T-helper 9 cell (primary cell): ENCODE results near the gene BUD13.
"Not testable (repeated sequence)": the region's sequence is repeated elsewhere in the genome, so short reads cannot be mapped to it uniquely, and the experiment has no call there.

Source experiments
- DNase-seq: peaks from one replicate; pipeline ENCODE4 v3.0.0-alpha.2; 2020

Gene BUD13

DNA sequence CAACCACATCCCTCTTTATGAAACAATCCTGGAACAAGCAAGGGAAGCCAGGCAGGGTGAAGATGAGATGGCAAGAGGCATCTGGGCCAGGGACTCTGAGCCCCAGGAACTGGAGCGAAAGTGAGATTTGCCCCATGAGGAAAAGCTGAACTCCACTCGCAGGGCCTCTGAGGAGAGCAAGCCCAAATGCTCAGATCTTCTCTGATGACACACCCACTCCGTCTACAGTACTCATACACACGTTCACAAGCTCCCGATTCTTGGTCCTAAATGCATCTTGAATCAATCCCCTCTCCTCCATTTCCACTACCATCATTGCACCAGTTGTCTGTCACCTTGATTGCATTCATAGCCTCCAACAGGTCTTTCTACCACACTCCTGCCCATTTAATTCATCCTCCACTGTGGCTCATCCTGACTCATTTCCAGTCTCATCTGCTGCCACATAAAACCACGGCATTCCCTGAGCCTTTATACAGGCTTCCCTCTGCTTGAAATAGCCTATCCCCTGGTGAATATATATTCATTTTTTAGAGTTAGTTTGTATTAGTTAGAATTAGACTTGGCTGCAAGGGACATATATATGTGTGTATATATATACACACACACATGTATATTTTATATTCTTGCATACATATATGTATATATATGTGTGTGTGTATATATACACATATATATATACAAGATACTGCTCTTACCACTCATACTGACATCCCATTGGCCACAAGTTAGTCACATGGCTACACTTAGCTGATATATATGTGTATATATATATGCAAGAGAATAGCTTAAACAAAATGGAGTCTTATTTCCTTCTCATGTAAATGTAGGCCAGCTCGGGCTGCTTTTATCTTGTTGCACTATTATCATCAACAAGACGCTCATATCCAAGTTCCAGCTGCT, 20.3 kb upstream of the BUD13 start:
- no peak for DNase-seq

DNA sequence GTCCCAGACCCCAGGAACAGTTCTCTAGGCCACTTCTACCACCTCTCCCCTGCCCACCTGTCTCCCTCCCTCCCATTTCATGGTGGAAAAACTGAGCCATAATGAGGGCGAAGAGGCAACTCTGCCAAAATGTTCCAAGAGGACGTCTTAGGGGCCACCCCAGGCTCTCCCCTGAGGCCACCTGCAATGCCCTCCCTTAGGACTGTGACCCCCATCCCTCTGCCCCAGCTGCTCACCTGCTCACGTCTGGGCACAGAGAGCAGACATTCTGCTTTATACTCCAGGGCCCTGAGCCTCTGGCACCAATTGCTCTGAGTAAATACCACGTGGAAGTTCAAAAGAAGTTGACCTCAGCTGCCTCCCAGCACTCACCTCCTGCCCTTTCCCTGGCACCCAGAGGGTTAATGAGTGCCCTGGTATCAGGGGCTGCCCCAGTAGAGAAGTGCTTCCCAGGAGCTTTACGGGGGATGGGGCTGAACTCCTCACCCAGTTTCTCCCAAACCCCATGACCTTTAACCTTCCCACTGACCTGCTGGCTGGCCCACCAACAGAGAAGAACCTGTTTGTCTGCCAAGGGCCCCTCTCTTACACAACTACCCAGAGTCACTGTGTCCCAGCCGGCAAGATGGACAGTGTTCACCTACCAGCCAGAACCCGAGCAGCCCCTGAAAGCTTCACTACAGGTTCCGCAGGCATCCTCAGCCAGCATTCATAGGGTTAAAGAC, 19.5 kb upstream of the BUD13 start:
- DNase-seq, result no peak

DNA sequence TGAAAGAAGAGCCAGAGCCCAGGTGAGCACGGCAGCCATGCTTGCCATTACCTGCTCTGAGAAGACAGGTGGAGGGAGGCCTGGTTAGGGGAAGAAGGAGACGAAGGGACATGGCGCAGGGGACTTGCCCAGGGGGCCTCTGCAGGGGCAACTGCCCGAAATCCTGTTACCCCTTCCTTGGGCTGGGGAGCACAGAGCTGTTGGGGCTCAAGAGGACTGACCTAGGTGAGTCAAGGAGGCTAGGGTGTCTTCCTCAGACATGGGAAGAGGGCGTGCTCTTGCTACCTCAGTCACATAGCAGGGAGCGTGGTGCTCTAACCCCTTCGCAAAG, 19.0 kb upstream of the BUD13 start, which contains the start of gene APOA5:
APOA5 (minus strand) TSS at position 67 of the 331 bp plus-strand sequence; CDS start at position 48, 19 bp downstream.
- no peak for DNase-seq

- DNase-seq, result peak; percentile 81
Measured at GRCh38 chr11:116791002-116791812, 18.4 kb upstream of the BUD13 start.

DNA sequence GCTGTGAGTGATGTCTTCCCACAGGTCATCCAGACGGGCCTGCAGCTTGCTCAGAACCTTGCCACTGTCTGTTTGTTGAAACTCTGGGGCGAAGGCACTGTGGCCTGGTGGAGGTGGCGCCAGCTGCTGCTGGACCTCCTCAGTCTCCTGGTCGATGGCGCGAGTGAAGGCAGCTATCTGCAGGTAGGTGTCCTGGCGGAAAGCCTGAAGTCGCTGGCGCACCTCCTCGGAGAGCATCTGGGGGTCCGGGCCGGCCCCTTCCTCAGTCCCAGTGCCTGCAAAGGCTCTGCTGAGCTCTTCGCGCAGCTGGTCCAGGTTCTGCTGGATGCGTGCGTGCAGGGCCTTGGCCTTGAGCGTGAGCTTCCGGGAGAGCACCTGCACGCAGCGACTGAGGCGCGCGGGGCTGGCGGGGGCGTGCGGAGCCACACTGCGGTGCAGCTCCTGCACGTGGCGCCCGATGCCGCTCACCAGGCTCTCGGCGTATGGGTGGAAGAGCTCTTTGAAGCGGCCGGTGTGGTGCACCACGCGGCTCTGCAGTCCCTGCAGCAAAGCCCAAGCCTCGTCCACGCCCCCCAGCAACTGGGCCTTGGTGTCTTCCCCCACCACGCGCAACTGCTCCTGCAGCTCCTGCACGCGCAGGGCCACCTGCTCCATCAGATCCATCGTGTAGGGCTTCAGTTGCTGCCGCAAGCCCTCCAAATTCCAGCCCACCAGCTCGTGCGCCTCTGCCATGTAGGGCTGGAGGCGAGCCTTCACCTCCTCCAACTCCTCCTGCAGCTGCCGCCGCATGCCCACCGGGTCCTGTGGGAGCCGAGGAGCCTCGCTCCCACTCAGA, 17.6 kb upstream of the BUD13 start:
- no peak for DNase-seq

DNA sequence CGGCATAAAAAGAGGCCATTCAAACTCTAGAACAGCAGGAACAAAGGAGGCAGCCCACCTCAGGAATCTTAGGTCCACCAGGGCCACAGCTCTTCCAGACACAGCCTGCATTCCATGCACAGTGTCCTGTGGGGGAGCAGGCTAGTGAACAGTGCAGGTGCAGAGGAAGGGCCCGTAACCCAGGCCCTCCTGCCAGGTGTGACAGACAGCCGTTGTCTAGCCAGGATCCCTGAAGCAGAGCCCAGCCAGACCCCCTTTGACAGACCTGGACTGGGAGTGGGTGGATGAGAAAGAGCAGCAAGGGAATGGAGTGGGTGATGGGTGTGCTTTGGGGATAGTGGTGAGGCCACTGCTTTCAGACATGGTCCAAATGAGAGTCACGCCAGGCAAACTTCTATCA, 16.2 kb upstream of the BUD13 start:
- DNase-seq, result no peak

GRCh38 chr11:116788534-116788933, 15.7 kb upstream of the BUD13 start:
- DNase-seq, result no peak

- peak; percentile 84 for DNase-seq
Measured at GRCh38 chr11:116787786-116788486, 15.1 kb upstream of the BUD13 start, which contains the start of gene ZPR1. Gene ZPR1 (minus strand): TSS chr11:116788023. CDS start chr11:116787990, 33 bp downstream.

DNA sequence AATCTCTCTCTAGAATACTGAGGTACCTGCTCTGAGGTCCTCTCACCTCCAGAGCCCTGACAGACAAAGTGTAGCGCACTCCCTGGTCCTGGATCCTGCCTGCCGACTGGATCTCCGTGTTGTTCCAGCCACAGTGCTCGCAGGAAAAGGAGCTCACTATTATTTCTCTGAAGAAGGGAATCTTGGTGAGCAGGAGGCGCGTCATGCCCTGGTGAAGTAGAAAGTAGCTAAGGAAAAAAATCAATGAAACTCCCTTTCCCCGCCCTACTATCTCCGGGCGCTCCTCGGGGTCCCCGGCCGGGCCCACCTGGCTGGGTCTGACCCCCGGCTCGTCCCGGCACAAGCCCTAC, 14.6 kb upstream of the BUD13 start:
- no peak for DNase-seq

DNA sequence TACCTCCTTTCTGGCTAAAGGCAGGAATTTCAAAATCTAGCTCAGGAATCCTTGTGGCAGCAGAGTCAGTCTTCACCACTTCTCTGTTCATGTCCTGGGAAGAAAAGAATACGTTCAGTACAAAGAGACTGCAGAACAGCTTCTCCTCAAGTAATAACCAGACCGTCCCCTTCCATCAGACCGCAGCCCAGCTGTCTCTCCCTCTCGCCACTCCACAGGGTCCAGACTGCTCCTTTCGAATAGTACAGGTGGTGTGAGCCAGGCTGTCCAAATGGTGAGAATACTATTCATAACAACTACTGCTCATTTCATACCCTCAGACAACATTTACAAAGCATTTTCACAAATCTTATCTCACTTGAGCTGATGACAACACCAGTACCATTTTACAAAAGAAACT, 14.2 kb upstream of the BUD13 start:
- DNase-seq, result no peak

GRCh38 chr11:116786326-116786725, 13.5 kb upstream of the BUD13 start:
- DNase-seq, result no peak

DNA sequence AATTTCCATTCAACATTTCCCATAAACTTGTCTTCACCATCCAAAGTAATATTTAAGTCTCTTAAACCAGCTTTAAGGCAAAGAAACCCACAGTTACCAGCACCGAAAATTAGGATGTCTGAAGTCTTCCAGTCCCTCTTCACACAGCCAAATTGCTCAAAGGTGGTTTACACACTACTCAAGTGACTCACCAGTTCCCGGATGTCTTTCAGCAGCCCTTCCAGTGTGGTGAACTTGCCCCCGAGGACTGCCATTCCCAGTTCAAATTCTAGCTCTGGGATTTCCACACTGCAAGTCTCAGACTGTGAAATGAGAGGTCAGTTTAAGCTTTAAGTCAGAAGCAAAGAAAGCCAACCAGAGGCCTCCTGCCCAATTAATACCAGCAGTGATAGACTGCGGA, 9.9 kb upstream of the BUD13 start:
- no peak for DNase-seq

DNA sequence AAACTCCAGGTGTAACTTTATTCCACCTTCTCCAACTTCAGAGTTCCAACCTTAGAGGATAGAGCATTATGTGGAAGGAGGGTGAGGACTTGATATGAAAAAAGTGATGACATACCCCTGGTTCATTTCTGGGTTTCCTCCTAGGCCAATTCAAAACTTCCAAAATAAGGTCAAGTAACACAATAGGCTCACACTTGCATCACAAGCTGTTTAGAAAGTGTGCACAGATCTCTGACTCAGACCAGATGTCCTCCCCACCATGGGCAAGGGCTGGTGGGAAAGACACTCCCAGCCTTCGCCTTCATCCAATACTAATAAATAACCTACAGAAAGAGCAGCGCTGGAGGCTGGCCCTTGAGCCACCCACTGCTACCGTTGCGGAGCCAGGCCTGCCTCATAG, 5.8 kb upstream of the BUD13 start:
- no peak for DNase-seq

DNA sequence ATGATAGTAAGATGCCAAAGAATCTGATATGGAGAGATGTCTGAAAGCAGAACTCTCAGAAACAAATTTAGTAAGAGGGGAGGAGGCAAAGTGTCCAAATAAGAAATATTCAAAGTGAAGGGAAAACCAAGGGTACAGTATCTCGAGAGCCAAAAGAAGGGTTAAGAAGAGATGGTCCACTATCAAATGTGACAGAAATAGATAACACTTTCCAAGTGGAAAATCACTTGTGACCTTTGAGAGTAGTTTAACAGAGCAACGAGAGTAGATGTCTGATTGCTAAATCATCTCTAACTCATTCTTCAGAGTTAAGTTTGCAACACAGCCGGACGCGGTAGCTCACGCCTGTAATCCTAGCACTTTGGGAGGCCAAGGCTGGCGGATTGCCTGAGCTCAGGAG, 4.3 kb upstream of the BUD13 start:
- DNase-seq, result no peak

DNA sequence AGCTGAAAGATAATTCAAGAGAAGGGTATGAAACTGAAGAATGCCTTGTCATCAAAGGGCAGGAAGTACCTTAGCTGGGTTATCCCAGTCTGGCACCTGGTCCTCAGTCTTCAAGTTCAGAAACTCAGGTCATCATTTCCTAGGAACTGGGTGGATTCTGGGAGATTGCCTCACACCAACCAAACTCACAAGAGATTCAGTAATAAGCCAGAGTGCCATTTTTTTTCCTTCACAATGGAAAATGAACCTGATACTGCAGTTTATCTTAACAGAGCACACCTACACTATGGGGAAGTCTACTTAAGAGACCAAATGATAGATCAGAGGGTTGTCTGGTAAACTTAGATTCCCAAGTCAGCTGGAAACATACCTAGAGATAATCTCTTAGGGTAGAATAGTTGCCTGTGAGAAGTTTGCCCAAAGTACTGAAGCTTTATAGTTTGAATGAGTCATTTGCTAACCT, 3.8 kb upstream of the BUD13 start:
- no peak for DNase-seq

DNA sequence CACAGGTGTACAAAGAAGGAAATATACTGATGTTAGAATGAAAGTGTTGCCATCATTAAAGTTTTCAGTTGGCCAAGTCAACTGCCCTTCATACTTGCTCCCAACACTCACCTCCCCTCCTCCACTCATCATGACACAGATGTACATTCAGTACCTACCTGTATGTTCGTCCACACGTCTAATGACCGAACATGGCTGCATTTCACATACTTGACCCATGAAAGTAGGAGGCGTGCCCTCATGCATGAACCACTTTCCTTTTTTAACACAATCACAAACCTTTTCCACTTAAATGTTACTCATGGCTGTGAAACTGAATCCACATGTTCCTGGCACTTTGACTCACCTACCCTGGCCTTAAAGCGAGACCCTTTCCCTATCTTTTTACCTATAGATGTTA, 3.2 kb upstream of the BUD13 start:
- no peak for DNase-seq

DNA sequence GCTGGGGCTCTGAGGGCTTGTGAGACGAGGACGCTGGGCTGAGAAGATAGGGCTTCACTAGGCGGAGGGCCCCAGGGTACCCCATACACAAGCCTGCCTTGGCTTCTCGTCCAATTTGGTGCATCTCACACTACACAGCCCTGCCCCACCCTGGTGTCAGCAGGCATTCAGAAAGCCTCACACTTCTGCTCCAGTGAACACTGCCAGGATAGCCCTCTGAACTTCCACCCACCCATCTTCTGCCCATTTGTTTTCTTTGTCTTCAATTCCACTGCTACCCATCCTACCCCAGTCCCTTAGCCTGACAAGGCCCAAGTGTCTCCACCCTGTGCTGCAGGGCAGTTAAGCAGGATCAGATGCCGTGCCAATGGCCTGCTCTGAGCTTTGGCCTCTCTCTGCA, 1.9 kb upstream of the BUD13 start:
- no peak for DNase-seq

DNA sequence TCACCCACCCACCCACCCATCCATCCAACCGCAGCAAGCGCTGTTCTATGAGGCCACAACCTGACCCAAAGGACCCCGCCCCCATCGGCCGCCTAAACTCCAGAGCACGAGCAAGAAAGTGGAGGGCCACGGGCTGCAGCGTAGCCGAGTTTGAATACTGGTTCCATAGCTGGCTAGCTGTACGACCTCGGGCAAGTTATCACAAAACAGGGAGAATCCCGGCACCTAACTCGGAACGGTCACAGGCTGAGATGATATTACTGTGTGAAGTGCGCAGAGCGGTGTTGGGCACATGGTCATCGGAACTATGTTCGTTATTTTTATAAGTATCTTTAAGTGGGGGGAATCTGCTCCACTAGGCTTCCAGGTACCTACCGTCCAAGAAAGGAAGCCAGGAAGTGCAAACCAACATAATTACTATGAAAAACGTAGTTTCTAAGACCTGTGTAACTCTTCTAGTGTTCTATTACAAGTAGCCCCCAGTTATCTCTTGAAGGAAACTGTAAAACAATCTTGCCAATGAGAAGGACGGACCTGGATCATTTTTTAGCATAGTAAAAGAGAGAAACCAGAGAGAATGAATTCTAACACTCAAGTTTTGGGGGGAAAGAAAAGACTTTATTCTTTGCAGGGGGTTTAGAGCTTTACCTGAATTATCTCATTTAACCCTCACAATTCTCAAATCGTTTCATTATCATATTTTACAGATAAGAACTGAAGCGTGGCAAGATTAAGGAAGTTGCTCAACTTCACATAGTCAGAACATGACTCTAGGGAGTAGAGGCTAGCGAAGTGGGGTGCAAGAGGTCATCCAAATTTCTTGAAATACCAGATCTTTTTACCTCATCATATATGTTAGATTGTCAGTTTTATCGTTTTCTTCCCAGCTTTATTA, 663 bp upstream of the BUD13 start:
- DNase-seq, result no peak

DNA sequence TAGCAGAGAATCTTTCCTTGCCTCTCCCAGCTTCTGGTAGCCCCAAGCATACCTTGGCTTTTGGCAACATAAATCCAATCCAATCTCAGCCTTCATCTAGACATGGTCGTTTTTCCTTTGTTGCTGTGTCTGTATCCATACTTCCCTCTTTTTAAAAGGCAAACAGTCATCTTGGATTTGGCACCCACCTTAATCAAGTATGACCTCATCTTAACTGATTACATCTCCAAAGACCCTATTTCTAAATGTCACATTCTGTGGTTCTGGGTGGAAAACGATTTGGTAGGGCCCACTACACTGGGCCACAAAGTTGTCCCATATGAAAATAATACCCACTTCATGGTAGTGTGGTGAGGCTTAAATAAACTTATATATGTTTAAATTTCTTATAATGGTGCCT, 852 bp downstream of the BUD13 start:
- DNase-seq, result no peak

- DNase-seq, result no peak
Measured at GRCh38 chr11:116762132-116762531, 10.7 kb downstream of the BUD13 start.

GRCh38 chr11:116756044-116756443, 16.7 kb downstream of the BUD13 start:
- DNase-seq, result not testable (repeated sequence)
